Activated CD4-positive, CD25-positive, alpha-beta regulatory T cell treated with anti-CD3 and anti-CD28 coated beads, Interleukin-2, amount 50 U/mL, for 24 hours (primary cell): Measurements from ENCODE around the gene MUC12.
"Not testable (repeated sequence)": the region's sequence is repeated elsewhere in the genome, so short reads cannot be mapped to it uniquely, and the experiment has no call there.

ENCODE experiments used
- ATAC-seq, 2 donors: fragments of 150-1000 bp; cut with Tn5 transposase; one replicate each; pipeline ENCODE4 v1.10.0; 2021; ENCODE audit warnings: mild to moderate bottlenecking in 1 of 2, moderate library complexity in 1 of 2

Gene MUC12

DNA sequence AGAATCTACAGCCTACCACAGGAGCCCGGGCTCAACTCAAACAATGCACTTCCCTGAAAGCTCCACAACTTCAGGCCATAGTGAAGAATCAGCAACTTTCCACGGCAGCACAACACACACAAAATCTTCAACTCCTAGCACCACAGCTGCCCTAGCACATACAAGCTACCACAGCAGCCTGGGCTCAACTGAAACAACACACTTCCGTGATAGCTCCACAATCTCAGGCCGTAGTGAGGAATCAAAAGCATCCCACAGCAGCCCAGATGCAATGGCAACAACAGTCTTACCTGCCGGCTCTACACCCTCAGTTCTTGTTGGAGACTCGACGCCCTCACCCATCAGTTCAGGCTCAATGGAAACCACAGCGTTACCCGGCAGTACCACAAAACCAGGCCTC is 22.3 kb downstream of the MUC12 start:
- no peak for ATAC-seq

DNA sequence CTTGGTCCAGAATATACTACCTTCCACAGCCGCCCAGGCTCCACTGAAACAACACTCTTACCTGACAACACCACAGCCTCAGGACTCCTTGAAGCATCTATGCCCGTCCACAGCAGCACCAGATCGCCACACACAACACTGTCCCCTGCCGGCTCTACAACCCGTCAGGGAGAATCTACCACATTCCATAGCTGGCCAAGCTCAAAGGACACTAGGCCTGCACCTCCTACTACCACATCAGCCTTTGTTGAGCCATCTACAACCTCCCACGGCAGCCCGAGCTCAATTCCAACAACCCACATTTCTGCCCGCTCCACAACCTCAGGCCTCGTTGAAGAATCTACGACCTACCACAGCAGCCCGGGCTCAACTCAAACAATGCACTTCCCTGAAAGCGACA is 22.9 kb downstream of the MUC12 start:
- ATAC-seq, result not testable (repeated sequence)

DNA sequence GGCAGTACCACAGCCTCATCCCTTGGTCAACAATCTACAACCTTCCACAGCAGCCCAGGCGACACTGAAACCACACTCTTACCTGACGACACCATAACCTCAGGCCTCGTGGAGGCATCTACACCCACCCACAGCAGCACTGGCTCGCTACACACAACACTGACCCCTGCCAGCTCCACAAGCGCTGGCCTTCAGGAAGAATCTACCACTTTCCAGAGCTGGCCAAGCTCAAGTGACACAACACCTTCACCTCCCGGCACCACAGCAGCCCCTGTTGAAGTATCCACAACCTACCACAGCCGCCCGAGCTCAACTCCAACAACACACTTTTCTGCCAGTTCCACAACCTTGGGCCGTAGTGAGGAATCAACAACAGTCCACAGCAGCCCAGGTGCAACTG is 25.3 kb downstream of the MUC12 start:
- not testable (repeated sequence) for ATAC-seq

DNA sequence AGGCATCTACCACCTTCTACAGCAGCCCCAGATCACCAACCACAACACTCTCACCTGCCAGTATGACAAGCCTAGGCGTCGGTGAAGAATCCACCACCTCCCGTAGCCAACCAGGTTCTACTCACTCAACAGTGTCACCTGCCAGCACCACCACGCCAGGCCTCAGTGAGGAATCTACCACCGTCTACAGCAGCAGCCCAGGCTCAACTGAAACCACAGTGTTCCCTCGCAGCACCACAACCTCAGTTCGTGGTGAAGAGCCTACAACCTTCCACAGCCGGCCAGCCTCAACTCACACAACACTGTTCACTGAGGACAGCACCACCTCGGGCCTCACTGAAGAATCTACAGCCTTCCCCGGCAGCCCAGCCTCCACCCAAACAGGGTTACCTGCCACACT is 29.2 kb downstream of the MUC12 start:
- not testable (repeated sequence) for ATAC-seq

DNA sequence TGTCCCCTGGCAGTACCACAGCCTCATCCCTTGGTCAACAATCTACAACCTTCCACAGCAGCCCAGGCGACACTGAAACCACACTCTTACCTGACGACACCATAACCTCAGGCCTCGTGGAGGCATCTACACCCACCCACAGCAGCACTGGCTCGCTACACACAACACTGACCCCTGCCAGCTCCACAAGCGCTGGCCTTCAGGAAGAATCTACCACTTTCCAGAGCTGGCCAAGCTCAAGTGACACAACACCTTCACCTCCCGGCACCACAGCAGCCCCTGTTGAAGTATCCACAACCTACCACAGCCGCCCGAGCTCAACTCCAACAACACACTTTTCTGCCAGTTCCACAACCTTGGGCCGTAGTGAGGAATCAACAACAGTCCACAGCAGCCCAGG is 30.0 kb downstream of the MUC12 start:
- ATAC-seq, result not testable (repeated sequence)

DNA sequence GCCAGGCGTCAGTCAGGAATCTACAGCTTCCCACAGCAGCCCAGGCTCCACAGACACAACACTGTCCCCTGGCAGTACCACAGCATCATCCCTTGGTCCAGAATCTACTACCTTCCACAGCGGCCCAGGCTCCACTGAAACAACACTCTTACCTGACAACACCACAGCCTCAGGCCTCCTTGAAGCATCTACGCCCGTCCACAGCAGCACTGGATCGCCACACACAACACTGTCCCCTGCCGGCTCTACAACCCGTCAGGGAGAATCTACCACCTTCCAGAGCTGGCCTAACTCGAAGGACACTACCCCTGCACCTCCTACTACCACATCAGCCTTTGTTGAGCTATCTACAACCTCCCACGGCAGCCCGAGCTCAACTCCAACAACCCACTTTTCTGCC is 30.7 kb downstream of the MUC12 start:
- not testable (repeated sequence) for ATAC-seq

DNA sequence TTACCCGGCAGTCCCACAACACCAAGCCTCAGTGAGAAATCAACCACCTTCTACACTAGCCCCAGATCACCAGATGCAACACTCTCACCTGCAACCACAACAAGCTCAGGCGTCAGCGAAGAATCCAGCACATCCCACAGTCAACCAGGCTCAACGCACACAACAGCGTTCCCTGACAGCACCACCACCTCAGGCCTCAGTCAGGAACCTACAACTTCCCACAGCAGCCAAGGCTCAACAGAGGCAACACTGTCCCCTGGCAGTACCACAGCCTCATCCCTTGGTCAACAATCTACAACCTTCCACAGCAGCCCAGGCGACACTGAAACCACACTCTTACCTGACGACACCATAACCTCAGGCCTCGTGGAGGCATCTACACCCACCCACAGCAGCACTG is 33.0 kb downstream of the MUC12 start:
- ATAC-seq, result not testable (repeated sequence)

DNA sequence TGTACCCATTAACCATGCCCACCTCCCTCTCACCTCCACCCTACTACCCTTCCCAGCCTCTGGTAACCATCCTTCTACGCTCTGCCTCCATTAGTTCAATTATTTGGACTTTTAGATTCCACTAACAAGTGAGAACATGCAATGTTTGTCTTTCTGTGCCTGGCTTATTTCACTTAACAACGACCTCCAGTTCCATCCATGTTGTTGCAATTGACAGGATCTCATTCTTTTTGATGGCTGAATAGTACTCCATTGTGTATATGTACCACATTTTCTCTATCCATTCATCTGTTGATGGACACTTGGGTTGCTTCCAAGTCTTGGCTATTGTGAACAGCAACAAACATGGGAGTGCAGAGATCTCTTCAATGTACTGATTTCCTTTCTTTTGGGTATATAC is 38.0 kb downstream of the MUC12 start:
- not testable (repeated sequence) for ATAC-seq

DNA sequence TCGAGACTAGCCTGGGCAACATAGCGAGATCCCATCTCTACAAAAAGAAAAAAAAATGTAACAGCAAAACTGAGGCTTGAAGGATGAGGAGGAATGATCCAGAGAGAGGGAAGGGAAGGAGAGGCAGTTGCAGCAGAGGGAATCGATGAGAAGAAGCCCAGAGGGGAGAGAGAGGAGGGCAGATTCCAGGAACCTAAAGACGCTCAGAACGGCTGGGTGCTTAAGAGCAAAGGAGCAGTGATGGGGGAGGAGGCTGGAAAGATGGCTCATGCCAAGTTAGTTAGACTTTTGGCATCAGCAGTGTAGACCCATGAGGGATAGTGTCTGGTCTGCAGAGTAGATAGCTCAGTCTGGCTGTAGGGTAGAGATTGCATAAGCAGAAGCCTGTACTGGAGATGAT is 40.3 kb downstream of the MUC12 start:
- no peak for ATAC-seq

DNA sequence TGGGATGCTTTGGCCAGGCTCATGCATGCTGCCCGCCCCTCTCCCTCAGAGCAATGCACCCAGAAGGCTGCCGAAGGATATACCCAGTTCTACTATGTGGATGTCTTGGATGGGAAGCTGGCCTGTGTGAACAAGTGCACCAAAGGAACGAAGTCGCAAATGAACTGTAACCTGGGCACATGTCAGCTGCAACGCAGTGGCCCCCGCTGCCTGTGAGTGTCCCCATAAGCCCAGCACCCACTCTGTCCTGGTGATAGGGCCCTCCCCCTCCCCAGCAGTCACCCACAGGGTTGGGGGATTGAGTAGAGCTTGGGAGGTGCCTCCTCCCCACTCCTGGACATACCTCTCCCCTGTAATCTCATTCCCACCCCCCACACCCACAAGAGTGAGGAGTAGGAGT is 43.6 kb downstream of the MUC12 start:
- ATAC-seq, result no peak

DNA sequence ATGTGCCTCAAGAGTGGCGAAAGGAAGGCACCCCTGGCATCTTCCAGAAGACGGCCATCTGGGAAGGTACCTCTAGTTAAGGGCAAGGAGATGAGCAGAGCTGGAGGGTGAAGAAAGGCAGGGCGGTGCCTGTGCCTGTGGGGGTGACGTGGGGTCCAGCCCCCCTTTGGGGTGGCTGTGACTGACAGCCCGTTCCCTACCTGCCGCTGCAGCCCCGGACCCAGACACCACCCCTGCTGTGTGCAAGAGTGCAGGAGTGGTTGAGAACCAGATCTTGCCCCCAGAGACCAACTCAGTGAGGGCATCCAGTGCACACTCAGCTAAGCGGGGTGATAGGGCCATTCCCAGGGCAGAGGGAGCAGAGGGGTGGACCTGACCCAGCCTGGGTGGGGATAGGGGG is 46.3 kb downstream of the MUC12 start:
- no peak for ATAC-seq

DNA sequence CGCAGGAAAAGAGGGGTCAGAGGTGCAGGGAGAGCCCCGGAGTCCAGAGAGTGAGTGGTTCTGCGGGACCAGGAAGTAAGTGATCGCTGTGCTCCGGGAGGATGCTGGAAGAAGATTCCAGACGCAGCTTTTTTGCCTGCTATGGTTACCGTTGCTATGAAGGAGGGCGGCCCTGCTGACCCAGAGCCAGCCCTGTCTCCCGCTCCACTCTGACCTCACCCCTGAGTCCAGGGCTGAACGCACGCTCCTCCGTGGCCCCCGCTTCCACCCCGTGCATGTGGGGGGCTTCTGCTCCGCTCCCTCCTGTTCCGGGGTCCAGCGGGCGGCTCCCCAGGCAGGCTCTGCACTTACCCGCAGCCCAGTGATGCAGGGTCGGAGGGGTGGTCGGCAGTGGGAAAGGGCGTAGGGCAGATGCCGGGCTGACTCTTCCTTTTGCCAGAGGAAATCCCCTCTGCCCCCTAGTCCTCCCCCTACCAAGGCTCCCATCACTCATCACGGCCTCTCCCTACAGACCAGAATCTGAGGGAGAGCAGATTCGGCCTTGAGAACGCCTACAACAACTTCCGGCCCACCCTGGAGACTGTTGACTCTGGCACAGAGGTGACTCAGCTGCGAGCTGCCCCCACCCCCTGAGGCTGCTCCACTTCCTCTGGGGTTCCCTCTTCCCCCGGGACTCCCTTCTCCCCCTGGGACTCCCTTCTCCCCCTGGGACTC is 47.9 kb downstream of the MUC12 start:
- ATAC-seq, result peak; percentile 96 to 98

DNA sequence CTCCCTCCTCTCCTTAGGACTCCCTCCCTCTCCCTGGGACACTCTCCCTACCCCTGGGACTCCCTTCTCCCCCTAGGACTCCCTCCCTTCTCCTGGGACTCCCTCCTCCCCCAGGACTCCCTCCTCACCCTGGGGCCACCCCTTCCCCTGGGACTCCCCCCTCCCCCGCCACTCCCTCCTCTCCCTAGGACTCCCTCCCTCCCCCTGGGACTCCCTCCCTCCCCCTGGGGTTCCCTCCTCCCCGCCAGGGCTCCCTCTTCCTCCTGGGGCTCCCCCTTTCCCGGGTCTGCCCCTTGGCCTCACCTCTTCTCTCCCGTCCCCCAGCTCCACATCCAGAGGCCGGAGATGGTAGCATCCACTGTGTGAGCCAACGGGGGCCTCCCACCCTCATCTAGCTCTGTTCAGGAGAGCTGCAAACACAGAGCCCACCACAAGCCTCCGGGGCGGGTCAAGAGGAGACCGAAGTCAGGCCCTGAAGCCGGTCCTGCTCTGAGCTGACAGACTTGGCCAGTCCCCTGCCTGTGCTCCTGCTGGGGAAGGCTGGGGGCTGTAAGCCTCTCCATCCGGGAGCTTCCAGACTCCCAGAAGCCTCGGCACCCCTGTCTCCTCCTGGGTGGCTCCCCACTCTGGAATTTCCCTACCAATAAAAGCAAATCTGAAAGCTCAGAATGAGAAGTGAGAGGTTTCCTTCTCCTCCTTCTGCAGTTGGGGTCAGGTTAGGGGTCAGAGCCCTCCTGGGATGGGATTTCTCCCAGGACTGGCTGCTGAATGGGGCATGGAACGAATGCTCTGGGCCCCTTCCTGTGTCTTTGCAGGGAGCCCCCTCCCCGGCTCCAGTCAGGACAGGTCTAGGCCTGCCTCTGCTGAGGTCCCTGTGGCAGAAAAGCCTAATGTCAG is 49.2 kb downstream of the MUC12 start:
- ATAC-seq, result no peak

DNA sequence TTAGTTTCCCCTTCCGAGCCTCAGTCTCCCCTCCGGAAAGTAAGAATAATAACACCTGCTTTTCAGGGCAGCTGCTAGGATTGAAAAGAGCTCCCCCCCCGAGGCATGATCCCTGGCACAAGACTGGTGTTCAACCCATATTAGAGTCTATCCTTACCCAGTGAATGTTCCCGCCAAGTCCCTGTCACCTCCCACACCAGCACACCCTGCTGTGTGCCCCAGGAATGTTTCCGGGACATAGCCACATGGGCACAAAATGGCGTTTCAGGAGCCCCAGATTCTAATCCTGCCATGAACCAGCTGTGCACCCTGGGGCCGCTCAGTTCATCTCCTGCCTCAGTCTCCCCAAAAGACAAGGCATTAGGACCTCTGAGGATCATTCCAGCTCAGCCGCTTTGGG is 51.1 kb downstream of the MUC12 start:
- no peak for ATAC-seq

DNA sequence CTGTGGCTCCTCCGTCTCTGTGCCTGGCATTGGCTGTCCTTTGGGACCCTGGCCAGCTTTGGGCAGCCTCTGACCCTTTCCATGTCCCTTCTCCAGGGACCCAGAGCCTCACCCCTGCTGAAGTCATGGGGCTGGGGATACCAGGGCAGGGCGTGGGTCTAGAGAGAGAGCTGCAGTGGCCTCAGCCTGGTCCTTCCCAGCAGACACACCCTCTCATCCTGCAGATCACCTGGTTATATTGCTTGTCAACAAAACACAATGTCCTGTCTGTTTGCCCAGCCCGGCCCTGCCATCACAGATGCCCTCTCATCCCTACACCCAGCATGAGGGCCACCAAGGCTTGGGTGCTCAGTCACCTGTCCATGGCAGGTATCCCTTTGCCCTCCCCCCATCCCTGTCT is 52.3 kb downstream of the MUC12 start:
- ATAC-seq, result no peak

DNA sequence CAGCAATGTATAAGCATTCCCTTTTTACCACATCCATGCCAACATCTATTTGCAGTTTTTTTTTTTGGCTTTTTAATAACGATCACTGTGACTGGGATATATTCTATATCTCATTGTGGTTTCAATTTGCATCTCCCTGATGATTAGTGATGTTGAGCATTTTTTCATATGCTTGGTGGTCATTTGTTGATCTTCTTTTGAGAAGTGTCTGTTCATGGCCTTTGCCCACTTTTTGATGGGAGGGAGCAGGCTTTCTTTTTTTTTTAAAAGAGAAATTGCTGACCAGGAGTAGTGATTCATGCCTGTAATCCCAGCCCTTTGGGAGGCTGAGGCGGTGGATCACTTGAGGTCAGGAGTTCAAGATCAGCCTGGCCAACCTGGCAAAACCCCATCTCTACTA is 54.5 kb downstream of the MUC12 start:
- no peak for ATAC-seq

DNA sequence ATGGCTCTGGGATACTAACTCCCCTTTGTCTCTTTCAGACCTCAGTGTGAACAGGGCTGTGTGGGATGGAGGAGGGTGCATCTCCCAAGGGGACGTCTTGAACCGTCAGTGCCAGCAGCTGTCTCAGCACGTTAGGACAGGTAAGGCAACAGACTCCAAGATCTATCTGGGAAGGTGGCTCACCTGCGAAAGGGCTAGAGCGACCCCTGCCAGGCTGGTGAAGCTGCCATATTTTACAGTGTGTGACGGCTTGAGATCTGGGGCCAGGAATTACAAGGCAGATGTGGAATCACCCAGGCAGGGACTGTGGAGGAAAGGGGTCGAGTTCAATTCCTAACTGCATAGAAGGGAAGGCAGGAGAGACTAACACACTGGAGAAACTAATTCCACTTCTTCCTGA is 61.7 kb downstream of the MUC12 start:
- no peak for ATAC-seq

DNA sequence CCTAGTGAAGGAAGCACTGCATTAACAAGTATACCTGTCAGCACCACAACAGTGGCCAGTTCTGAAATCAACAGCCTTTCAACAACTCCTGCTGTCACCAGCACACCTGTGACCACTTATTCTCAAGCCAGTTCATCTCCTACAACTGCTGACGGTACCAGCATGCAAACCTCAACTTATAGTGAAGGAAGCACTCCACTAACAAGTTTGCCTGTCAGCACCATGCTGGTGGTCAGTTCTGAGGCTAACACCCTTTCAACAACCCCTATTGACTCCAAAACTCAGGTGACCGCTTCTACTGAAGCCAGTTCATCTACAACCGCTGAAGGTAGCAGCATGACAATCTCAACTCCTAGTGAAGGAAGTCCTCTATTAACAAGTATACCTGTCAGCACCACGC is 66.6 kb downstream of the MUC12 start:
- no peak for ATAC-seq

DNA sequence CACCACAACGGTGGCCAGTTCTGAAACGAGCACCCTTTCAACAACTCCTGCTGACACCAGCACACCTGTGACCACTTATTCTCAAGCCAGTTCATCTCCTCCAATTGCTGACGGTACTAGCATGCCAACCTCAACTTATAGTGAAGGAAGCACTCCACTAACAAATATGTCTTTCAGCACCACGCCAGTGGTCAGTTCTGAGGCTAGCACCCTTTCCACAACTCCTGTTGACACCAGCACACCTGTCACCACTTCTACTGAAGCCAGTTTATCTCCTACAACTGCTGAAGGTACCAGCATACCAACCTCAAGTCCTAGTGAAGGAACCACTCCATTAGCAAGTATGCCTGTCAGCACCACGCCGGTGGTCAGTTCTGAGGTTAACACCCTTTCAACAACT is 71.9 kb downstream of the MUC12 start:
- not testable (repeated sequence) for ATAC-seq

DNA sequence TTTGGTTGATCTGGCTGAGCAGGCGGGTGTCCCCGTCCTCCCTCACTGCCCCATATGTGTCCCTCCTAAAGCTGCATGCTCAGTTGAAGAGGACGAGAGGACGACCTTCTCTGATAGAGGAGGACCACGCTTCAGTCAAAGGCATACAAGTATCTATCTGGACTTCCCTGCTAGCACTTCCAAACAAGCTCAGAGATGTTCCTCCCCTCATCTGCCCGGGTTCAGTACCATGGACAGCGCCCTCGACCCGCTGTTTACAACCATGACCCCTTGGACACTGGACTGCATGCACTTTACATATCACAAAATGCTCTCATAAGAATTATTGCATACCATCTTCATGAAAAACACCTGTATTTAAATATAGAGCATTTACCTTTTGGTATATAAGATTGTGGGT is 89.0 kb downstream of the MUC12 start:
- no peak for ATAC-seq

DNA sequence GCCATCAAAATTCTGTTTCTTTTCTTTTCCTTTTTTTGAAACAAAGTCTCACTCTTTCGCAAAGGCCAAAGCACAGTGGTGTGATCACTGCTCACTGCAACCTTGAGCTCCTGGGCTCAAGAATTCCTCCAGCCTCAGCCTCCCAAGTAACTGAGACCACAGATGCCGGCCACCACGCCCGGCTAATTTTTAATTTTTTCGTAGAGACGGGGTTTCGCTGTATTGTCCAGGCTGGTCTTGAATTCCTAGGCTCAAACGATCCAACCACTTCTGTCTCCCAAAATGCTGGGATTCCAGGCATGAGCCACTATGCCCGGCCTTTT is 90.2 kb downstream of the MUC12 start:
- no peak for ATAC-seq

DNA sequence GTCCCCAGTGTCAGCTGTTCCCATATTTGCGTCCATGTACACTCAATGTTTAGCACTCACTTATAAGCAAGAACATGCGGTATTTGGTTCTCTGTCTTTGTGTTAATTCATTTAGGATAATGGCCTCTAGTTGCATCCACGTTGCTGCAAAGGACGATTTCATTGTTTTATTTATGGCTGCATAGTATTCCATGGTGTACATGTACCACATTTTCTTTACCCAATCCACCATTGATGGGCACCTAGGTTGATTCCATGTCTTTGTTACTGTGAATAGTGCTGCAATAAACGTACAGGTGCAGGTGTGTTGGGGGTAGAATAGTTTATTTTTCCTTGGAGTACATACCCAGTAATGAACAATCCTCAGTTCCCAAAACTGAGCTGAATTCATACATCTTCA is 91.6 kb downstream of the MUC12 start:
- no peak for ATAC-seq

DNA sequence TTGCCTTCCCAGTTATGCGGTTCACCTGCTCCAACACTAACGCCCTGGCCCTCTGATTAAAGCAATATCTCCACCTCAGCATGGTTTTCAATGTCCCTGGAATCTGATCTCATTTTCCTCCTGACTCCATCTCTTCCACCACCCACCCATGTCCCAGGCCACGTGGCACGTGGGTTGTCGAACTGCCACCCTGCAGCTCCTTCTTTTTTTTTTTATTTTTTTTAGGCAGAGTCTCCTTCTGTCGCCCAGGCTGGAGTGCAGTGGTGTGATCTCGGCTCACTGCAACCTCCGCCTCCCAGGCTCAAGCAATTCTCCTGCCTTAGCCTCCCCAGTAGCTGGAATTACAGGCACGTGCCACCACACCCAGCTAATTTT is 94.8 kb downstream of the MUC12 start:
- ATAC-seq, result not testable (repeated sequence)

DNA sequence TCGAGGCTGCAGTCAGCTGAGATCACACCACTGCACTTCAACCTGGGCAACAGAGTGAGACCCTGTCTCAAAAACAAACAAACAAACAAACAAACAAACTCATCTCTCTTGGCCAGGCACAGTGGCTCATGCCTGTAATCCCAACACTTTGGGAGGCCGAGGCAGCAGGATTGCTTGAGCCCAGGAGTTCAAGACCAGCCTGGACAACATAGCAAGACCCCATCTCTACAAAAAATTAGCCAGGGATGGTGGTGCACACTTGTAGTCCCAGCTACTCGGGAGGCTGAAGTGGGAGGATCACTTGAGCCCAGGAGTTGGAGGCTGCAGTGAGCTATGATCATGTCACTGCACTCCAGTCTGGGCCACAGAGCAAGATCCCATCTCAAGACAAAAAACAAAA is 95.8 kb downstream of the MUC12 start:
- not testable (repeated sequence) for ATAC-seq
